ENCODE data around the gene EEF1B2.

Gene EEF1B2

GRCh38 chr2:206144383-206144782 lies 15.3 kb upstream of the EEF1B2 start:
- no peak for TF ChIP-seq MAX (IDR thresholded peaks at IDR 0.05)
- no peak for TF ChIP-seq TAF1 (IDR thresholded peaks at IDR 0.05; ENCODE audit: low read depth)
- no peak for TF ChIP-seq EP300 (IDR thresholded peaks at IDR 0.05; ENCODE audit: borderline replicate concordance)
- no peak for TF ChIP-seq YY1 (IDR thresholded peaks at IDR 0.05; ENCODE audit: low read depth)
- TF ChIP-seq CREB1 (IDR thresholded peaks at IDR 0.05; ENCODE audit: low read depth) = no peak
- TF ChIP-seq REST (IDR thresholded peaks at IDR 0.05; ENCODE audit: low read depth) = no peak
- TF ChIP-seq ZBTB7A (IDR thresholded peaks at IDR 0.05; ENCODE audit: low read depth) = no peak
- TF ChIP-seq NFIC (IDR thresholded peaks at IDR 0.05) = no peak
- TF ChIP-seq RAD21 (IDR thresholded peaks at IDR 0.05; ENCODE audit: low read depth) = no peak
- TF ChIP-seq USF1 (IDR thresholded peaks at IDR 0.05) = no peak
- no peak for TF ChIP-seq TEAD4 (IDR thresholded peaks at IDR 0.05)
- no peak for TF ChIP-seq TCF12 (IDR thresholded peaks at IDR 0.05; ENCODE audit: low read depth)
- no peak for TF ChIP-seq EGR1 (IDR thresholded peaks at IDR 0.05)
- no peak for TF ChIP-seq FOXM1 (IDR thresholded peaks at IDR 0.05; ENCODE audit: borderline replicate concordance, low read depth)
- no peak for TF ChIP-seq CEBPB (IDR thresholded peaks at IDR 0.05)

- no peak for TF ChIP-seq ZBTB7A (IDR thresholded peaks at IDR 0.05; ENCODE audit: low read depth)
- no peak for TF ChIP-seq EP300 (IDR thresholded peaks at IDR 0.05; ENCODE audit: borderline replicate concordance)
- TF ChIP-seq YY1 (IDR thresholded peaks at IDR 0.05; ENCODE audit: low read depth) = no peak
- no peak for TF ChIP-seq RAD21 (IDR thresholded peaks at IDR 0.05; ENCODE audit: low read depth)
- no peak for TF ChIP-seq FOXM1 (IDR thresholded peaks at IDR 0.05; ENCODE audit: borderline replicate concordance, low read depth)
- no peak for TF ChIP-seq NFIC (IDR thresholded peaks at IDR 0.05)
- no peak for TF ChIP-seq REST (IDR thresholded peaks at IDR 0.05; ENCODE audit: low read depth)
- TF ChIP-seq TAF1 (IDR thresholded peaks at IDR 0.05; ENCODE audit: low read depth) = no peak
- no peak for TF ChIP-seq TEAD4 (IDR thresholded peaks at IDR 0.05)
- no peak for TF ChIP-seq CEBPB (IDR thresholded peaks at IDR 0.05)
- no peak for TF ChIP-seq TCF12 (IDR thresholded peaks at IDR 0.05; ENCODE audit: low read depth)
- no peak for TF ChIP-seq CREB1 (IDR thresholded peaks at IDR 0.05; ENCODE audit: low read depth)
- TF ChIP-seq EGR1 (IDR thresholded peaks at IDR 0.05) = no peak
- TF ChIP-seq USF1 (IDR thresholded peaks at IDR 0.05) = no peak
- TF ChIP-seq MAX (IDR thresholded peaks at IDR 0.05) = no peak
These were observed 14.0 kb upstream of the EEF1B2 start for GRCh38 chr2:206145665-206146064.

- TF ChIP-seq RAD21 (IDR thresholded peaks at IDR 0.05; ENCODE audit: low read depth) (no peak), YY1 (IDR thresholded peaks at IDR 0.05; ENCODE audit: low read depth) (no peak), USF1 (IDR thresholded peaks at IDR 0.05) (no peak), MAX (IDR thresholded peaks at IDR 0.05) (no peak), TAF1 (IDR thresholded peaks at IDR 0.05; ENCODE audit: low read depth) (no peak), ZBTB7A (IDR thresholded peaks at IDR 0.05; ENCODE audit: low read depth) (no peak), TEAD4 (IDR thresholded peaks at IDR 0.05) (no peak)
These were observed 10.4 kb upstream of the EEF1B2 start for GRCh38 chr2:206149330-206149729.

GRCh38 chr2:206150168-206150567 lies 9.5 kb upstream of the EEF1B2 start:
- TF ChIP-seq REST (IDR thresholded peaks at IDR 0.05; ENCODE audit: low read depth) = no peak
- TF ChIP-seq CREB1 (IDR thresholded peaks at IDR 0.05; ENCODE audit: low read depth) = no peak
- TF ChIP-seq CEBPB (IDR thresholded peaks at IDR 0.05) = no peak
- TF ChIP-seq ZBTB7A (IDR thresholded peaks at IDR 0.05; ENCODE audit: low read depth) = no peak
- no peak for TF ChIP-seq RAD21 (IDR thresholded peaks at IDR 0.05; ENCODE audit: low read depth)
- no peak for TF ChIP-seq USF1 (IDR thresholded peaks at IDR 0.05)
- no peak for TF ChIP-seq NFIC (IDR thresholded peaks at IDR 0.05)
- TF ChIP-seq TAF1 (IDR thresholded peaks at IDR 0.05; ENCODE audit: low read depth) = no peak
- no peak for TF ChIP-seq YY1 (IDR thresholded peaks at IDR 0.05; ENCODE audit: low read depth)
- TF ChIP-seq EP300 (IDR thresholded peaks at IDR 0.05; ENCODE audit: borderline replicate concordance) = no peak
- no peak for TF ChIP-seq EGR1 (IDR thresholded peaks at IDR 0.05)
- no peak for TF ChIP-seq FOXM1 (IDR thresholded peaks at IDR 0.05; ENCODE audit: borderline replicate concordance, low read depth)
